GM13976 (cell line): ENCODE results near the gene CACNA1A.
"Not testable (repeated sequence)": the region's sequence is repeated elsewhere in the genome, so short reads cannot be mapped to it uniquely, and the experiment has no call there.

Source experiments
- DNase-seq: peaks from one replicate; pipeline ENCODE4 v3.0.0; 2012; ENCODE audit warnings: low spot score
- in situ Hi-C: fragments of 300-500 bp; cut with MboI; formaldehyde crosslinking; loops from one replicate; pipeline ENCODE4 v1.12.0; 2022; ENCODE audit warnings: low sequenced_read_pairs, mixed read lengths, inconsistent platforms; ENCODE audit not compliant: unreplicated experiment
- TF ChIP-seq, protein P1 (sequence below): IDR thresholded peaks from 2 replicates; pipeline ENCODE4 v1.5.1; 2012; ENCODE audit warnings: borderline replicate concordance, mild to moderate bottlenecking; ENCODE audit not compliant: insufficient read depth; ENCODE audit errors: extremely low read depth, missing control alignments, control extremely low read depth

CACNA1A gene

DNA sequence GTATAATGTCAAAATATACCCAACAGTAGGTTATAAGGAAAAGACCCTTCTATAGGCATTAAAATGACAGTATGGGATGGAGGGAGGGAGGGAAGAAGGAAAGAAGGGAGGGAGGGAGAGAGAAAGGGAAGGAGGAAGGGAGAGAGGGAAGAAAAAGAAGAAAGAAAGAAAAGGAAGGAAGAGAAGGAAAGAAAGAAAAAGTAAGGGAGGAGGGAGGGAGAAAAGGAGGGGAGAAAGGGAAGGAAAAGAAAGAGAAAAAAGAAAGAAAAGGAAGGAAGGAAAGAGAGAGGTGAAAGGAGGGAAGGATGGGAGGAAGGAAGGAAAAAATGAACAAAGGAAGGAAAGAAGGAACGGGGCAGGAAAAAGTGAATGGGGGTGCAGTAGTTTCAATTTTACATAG, 35.3 kb upstream of the CACNA1A start:
- TF ChIP-seq, protein P1, sequence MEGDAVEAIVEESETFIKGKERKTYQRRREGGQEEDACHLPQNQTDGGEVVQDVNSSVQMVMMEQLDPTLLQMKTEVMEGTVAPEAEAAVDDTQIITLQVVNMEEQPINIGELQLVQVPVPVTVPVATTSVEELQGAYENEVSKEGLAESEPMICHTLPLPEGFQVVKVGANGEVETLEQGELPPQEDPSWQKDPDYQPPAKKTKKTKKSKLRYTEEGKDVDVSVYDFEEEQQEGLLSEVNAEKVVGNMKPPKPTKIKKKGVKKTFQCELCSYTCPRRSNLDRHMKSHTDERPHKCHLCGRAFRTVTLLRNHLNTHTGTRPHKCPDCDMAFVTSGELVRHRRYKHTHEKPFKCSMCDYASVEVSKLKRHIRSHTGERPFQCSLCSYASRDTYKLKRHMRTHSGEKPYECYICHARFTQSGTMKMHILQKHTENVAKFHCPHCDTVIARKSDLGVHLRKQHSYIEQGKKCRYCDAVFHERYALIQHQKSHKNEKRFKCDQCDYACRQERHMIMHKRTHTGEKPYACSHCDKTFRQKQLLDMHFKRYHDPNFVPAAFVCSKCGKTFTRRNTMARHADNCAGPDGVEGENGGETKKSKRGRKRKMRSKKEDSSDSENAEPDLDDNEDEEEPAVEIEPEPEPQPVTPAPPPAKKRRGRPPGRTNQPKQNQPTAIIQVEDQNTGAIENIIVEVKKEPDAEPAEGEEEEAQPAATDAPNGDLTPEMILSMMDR, result no peak
- in situ Hi-C loops, result no loop called here
- DNase-seq, result no peak

DNA sequence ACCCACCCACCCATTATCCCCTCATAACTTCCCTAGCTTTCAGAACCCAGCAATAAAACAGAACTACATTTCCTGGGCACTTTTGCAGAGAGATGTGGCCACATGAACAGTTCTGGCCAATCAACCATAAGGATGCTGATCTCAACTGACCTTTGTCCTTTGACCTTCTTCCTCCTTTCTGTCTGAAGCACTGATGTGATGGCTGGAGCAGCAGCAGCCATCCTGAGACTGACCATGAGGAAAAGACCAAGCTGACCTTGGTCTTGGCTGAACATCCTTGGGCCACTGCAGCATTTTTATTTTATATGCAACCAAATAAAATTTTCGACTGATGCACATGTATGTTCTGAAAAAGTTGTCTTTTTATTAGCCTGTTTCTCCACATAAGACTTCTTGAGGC, 33.1 kb upstream of the CACNA1A start:
- DNase-seq, result no peak
- TF ChIP-seq, protein P1, result no peak
- in situ Hi-C loops, result no loop called here

DNA sequence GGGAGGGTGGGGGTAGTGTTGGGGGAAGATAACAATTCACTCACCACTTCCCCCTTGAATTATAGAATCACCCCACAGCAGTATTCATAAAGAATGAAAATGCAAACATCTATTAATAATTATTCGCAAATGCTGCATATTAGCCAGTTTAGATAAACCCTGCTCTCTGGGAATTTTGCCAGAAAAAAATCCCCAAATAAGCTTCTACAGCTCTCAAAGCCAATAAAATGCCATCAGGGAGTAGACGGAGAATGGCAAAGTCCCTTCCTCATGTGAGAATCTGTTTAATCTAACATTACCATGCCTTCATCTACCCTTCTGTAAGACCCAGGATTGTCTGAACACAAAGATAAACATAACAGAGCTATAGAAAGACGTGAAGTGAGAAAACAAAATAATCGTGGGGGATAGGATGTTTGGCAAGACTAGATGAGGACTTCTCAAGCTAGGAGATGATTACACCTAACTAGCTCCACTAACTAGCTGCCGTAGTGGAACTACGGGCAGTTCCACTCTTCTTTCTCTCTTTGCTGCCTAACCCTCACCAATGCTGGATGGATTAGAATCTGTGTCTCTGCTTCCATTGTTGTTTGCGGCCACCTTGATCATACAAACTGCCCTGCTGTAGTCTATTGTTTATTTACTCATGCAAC, 32.4 kb upstream of the CACNA1A start:
- DNase-seq, result no peak
- in situ Hi-C loops, result no loop called here
- TF ChIP-seq, protein P1, result no peak

DNA sequence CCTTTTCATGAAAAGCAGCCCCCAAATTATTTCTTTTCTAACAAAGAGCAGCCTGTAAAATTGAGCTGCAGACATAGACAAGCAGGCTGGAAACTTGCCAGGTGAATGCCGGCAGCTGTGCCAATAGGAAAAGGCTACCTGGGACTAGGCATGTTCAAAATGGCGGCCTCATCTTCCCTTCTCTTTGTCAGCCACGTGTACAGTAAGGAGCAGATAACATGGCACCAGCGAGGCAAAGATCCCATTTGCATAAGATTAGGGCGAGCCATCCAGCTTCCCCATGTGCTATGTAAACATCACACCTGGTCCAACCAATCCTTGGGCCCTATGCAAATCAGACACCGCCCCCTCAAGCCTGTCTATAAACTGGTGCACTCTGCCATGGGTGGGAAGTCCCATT, 31.2 kb upstream of the CACNA1A start:
- DNase-seq, result no peak
- TF ChIP-seq, protein P1, result no peak
- in situ Hi-C loops, result no loop called here

DNA sequence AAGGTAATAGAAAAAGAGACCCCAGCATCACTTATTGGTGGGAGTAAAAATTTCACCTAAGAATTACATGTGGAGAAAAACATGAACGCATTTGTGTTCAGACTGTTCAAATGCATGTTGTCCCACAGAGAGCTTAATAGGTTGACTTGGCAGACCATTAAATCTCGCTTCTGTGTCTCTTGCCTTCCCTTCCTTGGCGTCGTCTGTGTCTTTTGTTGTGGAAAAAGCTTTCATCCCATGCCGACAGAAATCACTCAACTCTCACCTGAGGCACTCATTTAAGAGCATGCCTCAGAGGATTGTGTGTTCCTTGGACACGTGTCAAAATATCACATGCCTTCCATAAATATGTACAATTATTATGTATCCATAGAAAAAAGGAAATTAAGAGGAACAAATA, 24.4 kb upstream of the CACNA1A start:
- TF ChIP-seq, protein P1, result no peak
- DNase-seq, result no peak
- in situ Hi-C loops, result no loop called here

DNA sequence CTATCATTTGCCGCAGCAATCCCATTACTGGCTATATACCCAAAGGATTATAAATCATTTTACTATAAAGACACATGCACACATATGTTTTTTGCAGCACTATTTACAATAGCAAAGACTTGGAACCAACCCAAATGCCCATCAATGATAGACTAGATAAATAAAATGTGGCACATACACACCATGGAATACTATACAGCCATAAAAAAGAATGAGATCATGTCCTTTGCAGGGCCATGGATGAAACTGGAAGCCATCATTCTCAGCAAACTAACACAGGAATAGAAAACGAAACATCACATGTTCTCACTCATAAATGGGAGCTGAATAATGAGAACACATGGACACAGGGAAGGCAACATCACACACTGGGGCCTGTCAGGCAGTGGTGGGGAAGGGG, 23.4 kb upstream of the CACNA1A start:
- DNase-seq, in situ Hi-C loops: not testable (repeated sequence)

DNA sequence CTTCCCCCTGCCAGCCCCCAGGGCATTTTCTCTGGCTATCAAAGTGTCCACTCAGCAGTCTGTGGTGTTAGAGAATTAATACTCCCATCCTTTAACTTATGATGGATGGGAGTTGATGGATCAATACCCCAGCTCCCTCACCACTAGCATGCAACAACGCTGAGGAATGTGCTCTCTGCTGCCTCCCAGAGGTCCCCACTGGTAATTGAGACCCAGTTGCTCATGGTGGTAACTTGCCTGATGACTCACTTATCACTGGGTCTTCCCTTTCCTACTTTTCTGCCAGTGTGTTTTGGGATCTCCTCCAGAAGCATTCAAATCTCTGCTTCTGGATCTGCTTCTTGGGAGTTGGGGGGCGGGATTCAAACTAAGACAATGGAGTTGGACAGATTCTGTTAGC, 20.3 kb upstream of the CACNA1A start:
- DNase-seq, result no peak
- in situ Hi-C loops, result no loop called here
- TF ChIP-seq, protein P1, result no peak
